Stimulated activated CD8-positive, alpha-beta memory T cell treated with anti-CD3 and anti-CD28 coated beads, Interleukin-7, amount 100 ng/mL, for 24 hours (primary cell): ENCODE data around the gene EVX1.

Experiments used
- DNase-seq: peaks from one replicate; pipeline ENCODE4 v3.0.0-alpha.2; 2020; ENCODE audit warnings: low read depth

Gene EVX1

GRCh38 chr7:27235387-27236311, 7.0 kb upstream of the EVX1 start:
- DNase-seq = no peak

GRCh38 chr7:27237735-27238334, 4.8 kb upstream of the EVX1 start:
- no peak for DNase-seq

GRCh38 chr7:27238979-27239386, 3.6 kb upstream of the EVX1 start:
- DNase-seq = no peak

GRCh38 chr7:27239387-27240014, 3.1 kb upstream of the EVX1 start:
- DNase-seq = no peak

GRCh38 chr7:27240015-27240731, 2.4 kb upstream of the EVX1 start:
- no peak for DNase-seq

GRCh38 chr7:27241189-27242056, 1.2 kb upstream of the EVX1 start:
- DNase-seq = no peak

- DNase-seq = no peak
Measured at GRCh38 chr7:27242154-27242553, 448 bp upstream of the EVX1 start.

- DNase-seq = no peak
Measured at GRCh38 chr7:27243340-27244163, 950 bp downstream of the EVX1 start.

GRCh38 chr7:27244488-27245123, 2.0 kb downstream of the EVX1 start:
- DNase-seq = no peak

- DNase-seq = no peak
Measured at GRCh38 chr7:27245124-27245797, 2.7 kb downstream of the EVX1 start.

GRCh38 chr7:27245798-27246691, 3.4 kb downstream of the EVX1 start:
- no peak for DNase-seq

GRCh38 chr7:27247000-27247399, 4.4 kb downstream of the EVX1 start:
- DNase-seq = no peak

GRCh38 chr7:27247452-27248426, 5.1 kb downstream of the EVX1 start:
- no peak for DNase-seq

- DNase-seq = no peak
Measured at GRCh38 chr7:27248427-27248806, 5.8 kb downstream of the EVX1 start.

GRCh38 chr7:27248911-27249723, 6.5 kb downstream of the EVX1 start:
- no peak for DNase-seq
